OCI-LY7 (cell line): Measurements from ENCODE around the gene CALM3. TPM values are rescaled to one million over a fixed set of nuclear protein-coding genes. Genes with fewer than 3 reads are reported as not detected.

ENCODE experiments used
- Bru-seq: library from RNA; stranded (reverse); fragments of 400-500 nt; gene quantifications from one replicate; lab custom pipeline; 2021; lab: Mats Ljungman, UMichigan
- BruChase-seq, 2 experiments: library from RNA; stranded (reverse); fragments of 400-500 nt; gene quantifications; one replicate each; lab custom pipeline; 2021; lab: Mats Ljungman, UMichigan
- BruUV-seq: library from RNA; stranded (reverse); fragments of 400-500 nt; replicated peaks from 2 replicates; lab custom pipeline; 2021; lab: Mats Ljungman, UMichigan
- CTCF ChIA-PET: fragments of 300-600 bp; sonication (Branson Sonifier 250); formaldehyde crosslinking; loops from one replicate; lab custom pipeline; 2022; ENCODE audit warnings: antibody characterized with exemption; ENCODE audit not compliant: unreplicated experiment; lab: Charles Lee
- POLR2A ChIA-PET: fragments of 300-600 bp; sonication (Branson Sonifier 250); formaldehyde crosslinking; loops from one replicate; lab custom pipeline; 2022; ENCODE audit warnings: antibody characterized with exemption; lab: Charles Lee
- DNase-seq: peaks from one replicate; pipeline ENCODE4 v3.0.0-alpha.2; 2015; ENCODE audit warnings: low spot score
- H2AFZ ChIP-seq: fragments of 200-600 bp; sonication (generic), shearing (Covaris generic); 2 replicates; pipeline ENCODE4 v1.6.1; 2014; ENCODE audit warnings: mild to moderate bottlenecking, antibody characterized with exemption, low read length, moderate library complexity
- H3K27ac ChIP-seq: fragments of 200-600 bp; sonication (generic); 2 replicates; pipeline ENCODE4 v1.5.1; 2014; ENCODE audit warnings: mixed run types, low read depth, mild to moderate bottlenecking, moderate library complexity, low read length, inconsistent platforms; ENCODE audit not compliant: poor library complexity, severe bottlenecking
- H3K36me3 ChIP-seq: fragments of 200-600 bp; sonication (generic); 2 replicates; pipeline ENCODE4 v1.6.1; 2014; ENCODE audit warnings: mild to moderate bottlenecking, antibody characterized with exemption, low read length, moderate library complexity, mixed read lengths; ENCODE audit not compliant: insufficient read depth
- H3K4me1 ChIP-seq: fragments of 200-600 bp; sonication (generic); 2 replicates; pipeline ENCODE4 v1.5.1; 2014; ENCODE audit warnings: mild to moderate bottlenecking, low read length; ENCODE audit not compliant: insufficient read depth, poor library complexity, severe bottlenecking
- H3K4me2 ChIP-seq: fragments of 200-600 bp; sonication (generic); 2 replicates; pipeline ENCODE4 v1.6.1; 2014; ENCODE audit warnings: mild to moderate bottlenecking, low read length
- H3K4me3 ChIP-seq: fragments of 200-600 bp; sonication (generic); 2 replicates; pipeline ENCODE4 v1.5.1; 2014; ENCODE audit warnings: mild to moderate bottlenecking, low read depth, low read length; ENCODE audit not compliant: poor library complexity, severe bottlenecking
- H3K79me2 ChIP-seq: fragments of 200-600 bp; sonication (generic); 2 replicates; pipeline ENCODE4 v1.6.1; 2016; ENCODE audit warnings: low read depth, mild to moderate bottlenecking, low read length, moderate library complexity, mixed read lengths; ENCODE audit not compliant: insufficient read depth
- H3K9me2 ChIP-seq: fragments of 200-600 bp; sonication (generic); 2 replicates; pipeline ENCODE4 v1.6.1; 2016; ENCODE audit warnings: mild to moderate bottlenecking, low read length, mixed read lengths; ENCODE audit not compliant: insufficient read depth
- H3K9me3 ChIP-seq: fragments of 200-600 bp; sonication (generic); 2 replicates; pipeline ENCODE4 v1.6.1; 2014; ENCODE audit warnings: mild to moderate bottlenecking, mixed run types, low read length, mixed read lengths
- H4K20me1 ChIP-seq: fragments of 200-600 bp; sonication (generic); 2 replicates; pipeline ENCODE4 v1.6.1; 2014; ENCODE audit warnings: mild to moderate bottlenecking, antibody characterized with exemption, low read length, moderate library complexity, mixed read lengths; ENCODE audit not compliant: insufficient read depth
- CTCF ChIP-seq: fragments of 200-600 bp; sonication (generic); conservative IDR thresholded peaks from 2 replicates; pipeline ENCODE4 v1.5.1; 2014; ENCODE audit warnings: mild to moderate bottlenecking, antibody characterized with exemption, low read length, moderate library complexity, mixed read lengths
- EZH2phosphoT487 ChIP-seq: fragments of 200-600 bp; sonication (generic); IDR thresholded peaks from 2 replicates; pipeline ENCODE4 v1.6.1; 2018; ENCODE audit warnings: low read depth, borderline replicate concordance, mild to moderate bottlenecking, mixed run types, antibody characterized with exemption, low read length, moderate library complexity, mixed read lengths
- intact Hi-C: fragments of 100-400 bp; cut with micrococcal nuclease; formaldehyde crosslinking; loops from one replicate; pipeline ENCODE4 v1.10.0; 2022; ENCODE audit not compliant: unreplicated experiment
- long read RNA-seq: library from polyadenylated mRNA; stranded (forward); transcript quantifications from one replicate; pipeline ENCODE4 v2.0.0, GENCODE V29; 2022
- total RNA-seq, 2 experiments: library from RNA; depleted of rRNA in 1 of 2; stranded (reverse); fragments of >200 nt in 1 of 2; shearing (Covaris generic) in 1 of 2; gene quantifications; 2 replicates each; pipeline ENCODE4 v1.2.3, GENCODE V29; 2014 to 2022

CALM3 gene
- total RNA-seq (2014; rRNA removed; shearing (Covaris generic)) (175 and 205 TPM in 2 replicates), total RNA-seq (2022) (198 and 246 TPM in 2 replicates), Bru-seq, nascent RNA (percentile 77 among the genes with signal in this experiment), BruChase-seq, experiment 1, labeled RNA remaining after a 6-hour chase (percentile 97 among the genes with signal in this experiment), BruChase-seq, experiment 2, labeled RNA remaining after a 2-hour chase (percentile 91 among the genes with signal in this experiment)
- long read RNA-seq, transcript CALM3-201 (6 exons, 2,289 nt), result major isoform, 474 of 549 reads
- long read RNA-seq, transcript CALM3-202 (6 exons, 702 nt), result minor isoform, 10 of 549 reads
- long read RNA-seq, transcript CALM3-207 (4 exons, 721 nt), result minor isoform, 11 of 549 reads
- long read RNA-seq, partial matches to known transcripts, result 15 of 549 reads
- long read RNA-seq, other reads (novel, unspliced or antisense), result 34 of 549 reads

GRCh38 chr19:46601318-46602224 lies at the start of gene CALM3:
TSS of gene CALM3 (plus strand) at chr19:46601330. CDS start at chr19:46601435, 105 bp downstream.
- Histone ChIP-seq H3K4me1 (peaks cover 31% of the 10 kb centered on the region), H4K20me1 (peaks cover 17% of the 10 kb centered on the region), H3K36me3 (peaks cover 15% of the 10 kb centered on the region), H3K9me2 (no peaks in the 10 kb centered on the region), H2AFZ (peak within 1 kb of the TSS; percentile 74), H3K4me3 (peak within 1 kb of the TSS; percentile 96), H3K4me2 (peak within 1 kb of the TSS; percentile 84), H3K27ac (peak within 1 kb of the TSS; percentile 80), H3K9me3 (peaks cover 24% of the 10 kb centered on the region), H3K79me2 (peaks cover 40% of the 10 kb centered on the region)
- peak; percentile 51 for DNase-seq
- no TSS peak for BruUV-seq
- POLR2A ChIA-PET, result interaction anchor here (0.6 to 2.9 kb wide), 2 partner anchors 11 to 117 kb away, joined by 5 to 16 read pairs; no protein-coding TSS in a partner anchor
- intact Hi-C loops, result no loop called here
- CTCF ChIA-PET, result interaction anchor here (1.1 kb wide), 1 partner anchor 10 kb away, joined by 4 read pairs; no protein-coding TSS in a partner anchor
- TF ChIP-seq EZH2phosphoT487 (no peak), CTCF (no peak)

- Histone ChIP-seq H3K4me2 (no peak overlapping the region), H3K27ac (no peak overlapping the region), H3K36me3 (no peaks in the 10 kb centered on the region), H3K4me1 (no peaks in the 10 kb centered on the region), H3K9me2 (no peaks in the 10 kb centered on the region), H3K79me2 (no peaks in the 10 kb centered on the region), H3K4me3 (no peak overlapping the region), H2AFZ (no peak overlapping the region), H3K9me3 (peaks cover 7% of the 10 kb centered on the region; the same call in 1 of the 2 replicates), H4K20me1 (no peaks in the 10 kb centered on the region)
- DNase-seq, result no peak
- POLR2A ChIA-PET, result interaction anchor here (0.5 kb wide), 1 partner anchor 897 kb away, joined by 5 read pairs; no protein-coding TSS in a partner anchor
- CTCF ChIA-PET, result no interaction called here
- TF ChIP-seq CTCF (no peak), EZH2phosphoT487 (no peak)
- intact Hi-C loops, result no loop called here
- BruUV-seq, result no TSS peak
These were observed 48.2 kb upstream of the CALM3 start for GRCh38 chr19:46552891-46553290.
